Ishikawa (cell line): Measurements from ENCODE around the gene CHST11.

Experiments used
- CEBPB ChIP-seq: IDR thresholded peaks from 2 replicates; pipeline ENCODE4 v1.6.1; 2012
- EP300 ChIP-seq: IDR thresholded peaks from 2 replicates; pipeline ENCODE4 v1.6.1; 2012; ENCODE audit warnings: borderline replicate concordance
- NFIC ChIP-seq: IDR thresholded peaks from 2 replicates; pipeline ENCODE4 v1.6.1; 2012
- YY1 ChIP-seq: IDR thresholded peaks from 2 replicates; pipeline ENCODE4 v1.6.1; 2012; ENCODE audit warnings: low read depth

GRCh38 chr12:104579718-104580495, 123.2 kb downstream of the CHST11 start:
- TF ChIP-seq EP300 (no peak), CEBPB (no peak), NFIC (no peak), YY1 (no peak)
